ENCODE data around the gene RTP1. TPM values are rescaled to one million over a fixed set of nuclear protein-coding genes. Genes with fewer than 3 reads are reported as not detected.

Gene RTP1
- polyA plus RNA-seq, 1 of the 3 experiments (the other 2 are of a cell fraction), result not detected

GRCh38 chr3:187162265-187162953, 34.9 kb upstream of the RTP1 start:
- Histone ChIP-seq H3K9me2 (no peaks in the 10 kb centered on the region), H3K27me3 (ENCODE audit: insufficient read depth) (no peaks in the 10 kb centered on the region; the same call in 1 of the 2 replicates), H3K4me3 (ENCODE audit: low read depth in 2 of 2, low read length in 1 of 2) (no peak overlapping the region), H3K27ac (ENCODE audit: low read depth in 2 of 2, low read length in 1 of 2) (no peak overlapping the region), H3F3A (replicated peaks; ENCODE audit: insufficient read depth) (no peaks in the 10 kb centered on the region), H3K9me3 (no peaks in the 10 kb centered on the region), H4K20me1 (ENCODE audit: insufficient read depth) (no peaks in the 10 kb centered on the region), H3K9ac (no peak overlapping the region), H3K4me1 (ENCODE audit: control insufficient read depth in 1 of 2, insufficient read depth in 2 of 2, low read depth in 1 of 2, low read length in 1 of 2) (no peaks in the 10 kb centered on the region), H2AFZ (ENCODE audit: low read depth) (no peak overlapping the region), H3K4me2 (no peak overlapping the region), H3K36me3 (replicated peaks in 1 of 2; ENCODE audit: control insufficient read depth in 1 of 2, insufficient read depth in 2 of 2, low read length in 1 of 2) (no peaks in the 10 kb centered on the region), H3K79me2 (ENCODE audit: insufficient read depth) (no peaks in the 10 kb centered on the region)
- TF ChIP-seq YY1 (IDR thresholded peaks at IDR 0.05; ENCODE audit: low read depth), result no peak
- no peak for TF ChIP-seq CHD2 (IDR thresholded peaks at IDR 0.05; ENCODE audit: low read length, partially characterized antibody)
- ChIA-PET CTCF (interaction anchor here (1.2 to 6.2 kb wide), 5 partner anchors 23 to 545 kb away, joined by 4 to 60 read pairs (median 29); partner anchors contain the start of gene RPL39L), POLR2A (no interaction called here)
- DNase-seq, result no peak
- 28% methylated on average over 4 of the region's 6 CpGs for WGBS (ENCODE audit: low lambda C conversion rate)

GRCh38 chr3:187165144-187165543, 32.1 kb upstream of the RTP1 start:
- no peaks in the 10 kb centered on the region for H3K9me3 ChIP-seq
- DNase-seq, result peak; percentile 41
- ChIA-PET POLR2A (interaction anchor here (1.0 kb wide), 1 partner anchor 26 kb away, joined by 5 read pairs; the partner anchor contains the start of gene RPL39L), CTCF (interaction anchor here (0.6 to 6.2 kb wide), 47 partner anchors 9 to 2000 kb away, joined by 3 to 101 read pairs (median 4); partner anchors contain the start of gene RPL39L)
- H3K79me2 ChIP-seq (ENCODE audit: insufficient read depth), result no peaks in the 10 kb centered on the region
- H2AFZ ChIP-seq (ENCODE audit: low read depth), result no peak overlapping the region
- WGBS (ENCODE audit: low lambda C conversion rate), result 0% methylated on average over 3 of the region's 3 CpGs
- H4K20me1 ChIP-seq (ENCODE audit: insufficient read depth), result no peaks in the 10 kb centered on the region
- H3K4me2 ChIP-seq, result no peak overlapping the region
- H3K27ac ChIP-seq (ENCODE audit: low read depth in 2 of 2, low read length in 1 of 2), result no peak overlapping the region
- no peaks in the 10 kb centered on the region for H3K4me1 ChIP-seq (ENCODE audit: control insufficient read depth in 1 of 2, insufficient read depth in 2 of 2, low read depth in 1 of 2, low read length in 1 of 2)
- no peaks in the 10 kb centered on the region for H3K9me2 ChIP-seq
- H3F3A ChIP-seq (replicated peaks; ENCODE audit: insufficient read depth), result no peaks in the 10 kb centered on the region
- no peaks in the 10 kb centered on the region for H3K36me3 ChIP-seq (replicated peaks in 1 of 2; ENCODE audit: control insufficient read depth in 1 of 2, insufficient read depth in 2 of 2, low read length in 1 of 2)
- no peaks in the 10 kb centered on the region; the same call in 1 of the 2 replicates for H3K27me3 ChIP-seq (ENCODE audit: insufficient read depth)
- peak overlapping the region in 1 of 2 experiments; percentile 14; a peak in 1 of 4 replicates for H3K4me3 ChIP-seq (ENCODE audit: low read depth in 2 of 2, low read length in 1 of 2)
- no peak overlapping the region for H3K9ac ChIP-seq
- TF ChIP-seq RAD21 (IDR thresholded peaks at IDR 0.05; ENCODE audit: low read length), result peak; percentile 69
- TF ChIP-seq SMC3 (IDR thresholded peaks at IDR 0.05; ENCODE audit: low read depth, low read length), result peak; percentile 54
- TF ChIP-seq TAF1 (IDR thresholded peaks at IDR 0.05; ENCODE audit: borderline replicate concordance, low read depth, low read length), result no peak
- TF ChIP-seq, protein P1, sequence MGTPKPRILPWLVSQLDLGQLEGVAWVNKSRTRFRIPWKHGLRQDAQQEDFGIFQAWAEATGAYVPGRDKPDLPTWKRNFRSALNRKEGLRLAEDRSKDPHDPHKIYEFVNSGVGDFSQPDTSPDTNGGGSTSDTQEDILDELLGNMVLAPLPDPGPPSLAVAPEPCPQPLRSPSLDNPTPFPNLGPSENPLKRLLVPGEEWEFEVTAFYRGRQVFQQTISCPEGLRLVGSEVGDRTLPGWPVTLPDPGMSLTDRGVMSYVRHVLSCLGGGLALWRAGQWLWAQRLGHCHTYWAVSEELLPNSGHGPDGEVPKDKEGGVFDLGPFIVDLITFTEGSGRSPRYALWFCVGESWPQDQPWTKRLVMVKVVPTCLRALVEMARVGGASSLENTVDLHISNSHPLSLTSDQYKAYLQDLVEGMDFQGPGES (IDR thresholded peaks at IDR 0.05; ENCODE audit: low read depth, low read length), result no peak
- TF ChIP-seq EP300 (IDR thresholded peaks at IDR 0.05; ENCODE audit: borderline replicate concordance in 1 of 2, low read depth in 1 of 2, low read length in 1 of 2), result no peak
- no peak for TF ChIP-seq ELF1 (IDR thresholded peaks at IDR 0.05)
- TF ChIP-seq, protein P2, sequence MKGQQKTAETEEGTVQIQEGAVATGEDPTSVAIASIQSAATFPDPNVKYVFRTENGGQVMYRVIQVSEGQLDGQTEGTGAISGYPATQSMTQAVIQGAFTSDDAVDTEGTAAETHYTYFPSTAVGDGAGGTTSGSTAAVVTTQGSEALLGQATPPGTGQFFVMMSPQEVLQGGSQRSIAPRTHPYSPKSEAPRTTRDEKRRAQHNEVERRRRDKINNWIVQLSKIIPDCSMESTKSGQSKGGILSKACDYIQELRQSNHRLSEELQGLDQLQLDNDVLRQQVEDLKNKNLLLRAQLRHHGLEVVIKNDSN (IDR thresholded peaks at IDR 0.05; ENCODE audit: borderline replicate concordance, low read depth), result no peak
- TF ChIP-seq FOSL2 (IDR thresholded peaks at IDR 0.05; ENCODE audit: borderline replicate concordance, low read depth), result no peak
- TF ChIP-seq CHD2 (IDR thresholded peaks at IDR 0.05; ENCODE audit: low read length, partially characterized antibody), result no peak
- TF ChIP-seq JUND (IDR thresholded peaks at IDR 0.05), result no peak
- TF ChIP-seq NRF1 (IDR thresholded peaks at IDR 0.05; ENCODE audit: low read depth, low read length), result no peak
- no peak for TF ChIP-seq FOXJ3 (CRISPR knock-in tag; IDR thresholded peaks at IDR 0.05)
- TF ChIP-seq, protein P3, sequence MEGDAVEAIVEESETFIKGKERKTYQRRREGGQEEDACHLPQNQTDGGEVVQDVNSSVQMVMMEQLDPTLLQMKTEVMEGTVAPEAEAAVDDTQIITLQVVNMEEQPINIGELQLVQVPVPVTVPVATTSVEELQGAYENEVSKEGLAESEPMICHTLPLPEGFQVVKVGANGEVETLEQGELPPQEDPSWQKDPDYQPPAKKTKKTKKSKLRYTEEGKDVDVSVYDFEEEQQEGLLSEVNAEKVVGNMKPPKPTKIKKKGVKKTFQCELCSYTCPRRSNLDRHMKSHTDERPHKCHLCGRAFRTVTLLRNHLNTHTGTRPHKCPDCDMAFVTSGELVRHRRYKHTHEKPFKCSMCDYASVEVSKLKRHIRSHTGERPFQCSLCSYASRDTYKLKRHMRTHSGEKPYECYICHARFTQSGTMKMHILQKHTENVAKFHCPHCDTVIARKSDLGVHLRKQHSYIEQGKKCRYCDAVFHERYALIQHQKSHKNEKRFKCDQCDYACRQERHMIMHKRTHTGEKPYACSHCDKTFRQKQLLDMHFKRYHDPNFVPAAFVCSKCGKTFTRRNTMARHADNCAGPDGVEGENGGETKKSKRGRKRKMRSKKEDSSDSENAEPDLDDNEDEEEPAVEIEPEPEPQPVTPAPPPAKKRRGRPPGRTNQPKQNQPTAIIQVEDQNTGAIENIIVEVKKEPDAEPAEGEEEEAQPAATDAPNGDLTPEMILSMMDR (IDR thresholded peaks at IDR 0.05), result peak; percentile 83
- no peak for TF ChIP-seq EZH2phosphoT487 (IDR thresholded peaks at IDR 0.05; ENCODE audit: borderline replicate concordance, low read depth)
- TF ChIP-seq POLR2AphosphoS5 (IDR thresholded peaks at IDR 0.05; ENCODE audit: low read depth, low read length), result no peak
- TF ChIP-seq FOXM1 (IDR thresholded peaks at IDR 0.05; ENCODE audit: low read depth), result no peak
- no peak for TF ChIP-seq RXRA (IDR thresholded peaks at IDR 0.05; ENCODE audit: borderline replicate concordance, low read depth)
- no peak for TF ChIP-seq SIN3A (IDR thresholded peaks at IDR 0.05; ENCODE audit: borderline replicate concordance, low read depth, low read length)
- no peak for TF ChIP-seq TCF12 (IDR thresholded peaks at IDR 0.05)
- TF ChIP-seq, protein P4, sequence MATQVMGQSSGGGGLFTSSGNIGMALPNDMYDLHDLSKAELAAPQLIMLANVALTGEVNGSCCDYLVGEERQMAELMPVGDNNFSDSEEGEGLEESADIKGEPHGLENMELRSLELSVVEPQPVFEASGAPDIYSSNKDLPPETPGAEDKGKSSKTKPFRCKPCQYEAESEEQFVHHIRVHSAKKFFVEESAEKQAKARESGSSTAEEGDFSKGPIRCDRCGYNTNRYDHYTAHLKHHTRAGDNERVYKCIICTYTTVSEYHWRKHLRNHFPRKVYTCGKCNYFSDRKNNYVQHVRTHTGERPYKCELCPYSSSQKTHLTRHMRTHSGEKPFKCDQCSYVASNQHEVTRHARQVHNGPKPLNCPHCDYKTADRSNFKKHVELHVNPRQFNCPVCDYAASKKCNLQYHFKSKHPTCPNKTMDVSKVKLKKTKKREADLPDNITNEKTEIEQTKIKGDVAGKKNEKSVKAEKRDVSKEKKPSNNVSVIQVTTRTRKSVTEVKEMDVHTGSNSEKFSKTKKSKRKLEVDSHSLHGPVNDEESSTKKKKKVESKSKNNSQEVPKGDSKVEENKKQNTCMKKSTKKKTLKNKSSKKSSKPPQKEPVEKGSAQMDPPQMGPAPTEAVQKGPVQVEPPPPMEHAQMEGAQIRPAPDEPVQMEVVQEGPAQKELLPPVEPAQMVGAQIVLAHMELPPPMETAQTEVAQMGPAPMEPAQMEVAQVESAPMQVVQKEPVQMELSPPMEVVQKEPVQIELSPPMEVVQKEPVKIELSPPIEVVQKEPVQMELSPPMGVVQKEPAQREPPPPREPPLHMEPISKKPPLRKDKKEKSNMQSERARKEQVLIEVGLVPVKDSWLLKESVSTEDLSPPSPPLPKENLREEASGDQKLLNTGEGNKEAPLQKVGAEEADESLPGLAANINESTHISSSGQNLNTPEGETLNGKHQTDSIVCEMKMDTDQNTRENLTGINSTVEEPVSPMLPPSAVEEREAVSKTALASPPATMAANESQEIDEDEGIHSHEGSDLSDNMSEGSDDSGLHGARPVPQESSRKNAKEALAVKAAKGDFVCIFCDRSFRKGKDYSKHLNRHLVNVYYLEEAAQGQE (IDR thresholded peaks at IDR 0.05; ENCODE audit: low read depth, low read length), result no peak
